GM21423 (cell line): ENCODE data around the gene NKAIN2.
"Not testable (repeated sequence)": the region's sequence is repeated elsewhere in the genome, so short reads cannot be mapped to it uniquely, and the experiment has no call there.

Experiments used
- ATAC-seq: cut with Tn5 transposase; IDR thresholded peaks from one replicate; pipeline ENCODE4 v1.9.1; 2021; ENCODE audit warnings: mild to moderate bottlenecking, moderate library complexity; ENCODE audit not compliant: unreplicated experiment

NKAIN2 gene

DNA sequence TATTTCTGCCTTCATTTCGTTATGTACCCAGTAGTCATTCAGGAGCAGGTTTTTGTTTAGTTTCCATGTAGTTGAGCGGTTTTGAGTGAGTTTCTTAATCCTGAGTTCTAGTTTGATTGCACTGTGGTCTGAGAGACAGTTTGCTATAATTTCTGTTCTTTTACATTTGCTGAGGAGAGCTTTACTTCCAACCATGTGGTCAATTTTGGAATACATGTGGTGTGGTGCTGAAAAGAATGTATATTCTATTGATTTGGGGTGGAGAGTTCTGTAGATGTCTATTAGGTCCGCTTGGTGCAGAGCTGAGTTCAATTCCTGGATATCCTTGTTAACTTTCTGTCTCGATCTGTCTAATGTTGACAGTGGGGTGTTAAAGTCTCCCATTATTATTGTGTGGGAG, 606.8 kb downstream of the NKAIN2 start:
- ATAC-seq: not testable (repeated sequence)

DNA sequence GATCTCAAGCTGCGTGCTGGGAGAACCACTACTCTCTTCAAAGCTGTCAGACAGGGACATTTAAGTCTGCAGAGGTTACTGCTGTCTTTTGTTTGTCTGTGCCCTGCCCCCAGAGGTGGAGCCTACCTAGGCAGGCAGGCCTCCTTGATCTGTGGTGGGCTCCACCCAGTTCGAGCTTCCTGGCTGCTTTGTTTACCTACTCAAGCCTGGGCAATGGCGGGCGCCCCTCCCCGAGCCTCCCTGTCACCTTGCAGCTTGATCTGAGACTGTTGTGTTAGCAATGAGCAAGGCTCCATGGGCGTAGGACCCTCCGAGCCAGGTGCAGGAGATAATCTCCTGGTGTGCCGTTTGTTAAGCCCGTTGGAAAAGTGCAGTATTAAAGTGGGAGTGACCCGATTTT, 609.0 kb downstream of the NKAIN2 start:
- not testable (repeated sequence) for ATAC-seq

DNA sequence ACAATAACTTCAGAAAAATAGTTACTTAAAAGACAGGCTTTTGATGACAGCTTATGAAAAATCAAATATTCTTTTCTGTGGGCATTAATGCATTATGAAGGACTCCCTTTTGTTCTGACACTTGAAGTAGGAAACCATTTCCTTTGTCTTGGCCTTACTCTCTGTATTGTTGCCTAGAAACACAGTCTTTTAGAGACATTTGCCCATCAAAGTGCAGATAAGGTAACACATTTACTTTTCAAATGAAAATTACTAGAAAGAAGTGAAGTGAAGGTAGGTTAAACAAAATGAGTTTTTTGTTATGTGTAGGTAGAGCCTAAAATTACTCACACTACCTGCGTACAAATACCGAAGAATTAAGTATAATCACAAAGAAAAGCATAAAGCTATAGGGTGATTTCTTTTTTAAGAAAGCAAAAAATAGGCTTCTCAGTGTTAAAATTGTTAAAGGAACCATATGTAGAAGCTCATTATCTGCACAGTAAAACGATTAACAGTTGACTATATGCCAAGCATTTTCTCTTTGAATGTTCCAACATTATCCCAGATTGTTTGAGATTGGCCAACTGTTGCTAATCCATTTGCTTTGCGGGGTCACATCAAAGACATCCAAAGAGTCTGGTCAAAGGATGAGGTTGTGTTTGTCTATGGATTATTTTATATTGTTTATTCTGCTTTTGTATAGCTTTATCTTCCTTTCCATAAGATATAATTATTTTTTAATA, 616.6 kb downstream of the NKAIN2 start:
- no peak for ATAC-seq

DNA sequence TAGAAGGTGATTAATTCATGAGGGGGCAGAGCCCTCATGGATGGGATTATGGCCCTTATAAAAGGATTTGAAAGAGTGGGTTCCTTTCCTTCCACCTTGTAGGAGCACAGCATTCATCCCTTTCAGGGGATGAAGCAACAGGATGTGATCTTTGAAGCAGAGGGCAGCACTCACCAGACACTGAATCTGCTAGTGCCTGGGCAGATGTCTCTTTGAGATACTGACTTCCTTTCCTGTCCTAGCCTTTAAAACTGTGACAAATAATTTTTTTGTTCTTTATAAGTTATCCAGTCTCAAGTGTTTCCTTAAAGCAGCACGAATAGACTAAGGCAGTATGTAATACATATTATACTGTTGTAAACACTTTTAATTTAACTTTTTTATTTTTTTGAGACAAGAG, 620.0 kb downstream of the NKAIN2 start:
- ATAC-seq: no peak

DNA sequence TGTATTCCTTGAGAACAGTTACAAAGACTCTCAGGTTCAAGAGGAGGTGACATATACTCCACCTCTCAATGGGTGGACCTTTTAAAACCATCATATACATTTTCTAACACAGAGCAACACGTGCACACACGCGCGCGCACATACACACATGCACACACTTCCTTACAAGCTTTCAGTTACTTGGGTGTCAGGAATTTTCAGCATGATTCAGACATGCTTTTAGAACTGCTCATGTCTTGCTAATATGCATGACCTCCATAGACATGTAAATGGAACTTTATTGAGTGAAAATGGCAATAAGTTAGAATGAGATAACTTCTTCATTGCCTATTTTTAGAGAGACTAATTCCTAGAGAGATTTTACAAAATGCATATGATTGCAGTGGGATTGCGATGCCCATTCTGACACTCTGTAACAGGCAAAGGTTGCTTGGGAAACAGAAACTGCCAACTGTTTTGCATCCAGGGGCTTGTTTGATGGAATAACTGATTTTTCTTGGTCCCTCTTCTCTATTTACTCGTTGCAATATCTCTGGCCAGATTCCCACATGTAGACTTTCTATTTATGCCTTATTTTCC, 627.2 kb downstream of the NKAIN2 start:
- no peak for ATAC-seq

DNA sequence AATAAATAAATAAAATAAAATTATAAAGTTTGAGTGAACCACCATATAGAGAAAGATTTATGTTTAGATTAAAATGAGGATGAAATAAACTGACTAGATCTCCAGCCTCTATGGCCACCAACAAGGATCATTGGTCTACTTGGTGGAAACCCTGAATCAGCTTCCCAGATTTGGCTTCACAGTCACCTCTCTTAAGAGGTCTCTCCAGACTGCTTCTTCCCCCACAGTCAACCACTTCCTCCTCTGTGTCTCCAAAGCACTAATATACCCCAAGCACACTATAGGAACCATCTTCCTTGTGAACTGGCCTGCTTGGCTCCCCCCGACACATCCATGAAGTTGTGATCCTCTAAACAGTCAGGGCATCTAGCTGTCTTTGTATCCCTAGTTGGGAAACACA, 629.0 kb downstream of the NKAIN2 start:
- ATAC-seq: no peak

DNA sequence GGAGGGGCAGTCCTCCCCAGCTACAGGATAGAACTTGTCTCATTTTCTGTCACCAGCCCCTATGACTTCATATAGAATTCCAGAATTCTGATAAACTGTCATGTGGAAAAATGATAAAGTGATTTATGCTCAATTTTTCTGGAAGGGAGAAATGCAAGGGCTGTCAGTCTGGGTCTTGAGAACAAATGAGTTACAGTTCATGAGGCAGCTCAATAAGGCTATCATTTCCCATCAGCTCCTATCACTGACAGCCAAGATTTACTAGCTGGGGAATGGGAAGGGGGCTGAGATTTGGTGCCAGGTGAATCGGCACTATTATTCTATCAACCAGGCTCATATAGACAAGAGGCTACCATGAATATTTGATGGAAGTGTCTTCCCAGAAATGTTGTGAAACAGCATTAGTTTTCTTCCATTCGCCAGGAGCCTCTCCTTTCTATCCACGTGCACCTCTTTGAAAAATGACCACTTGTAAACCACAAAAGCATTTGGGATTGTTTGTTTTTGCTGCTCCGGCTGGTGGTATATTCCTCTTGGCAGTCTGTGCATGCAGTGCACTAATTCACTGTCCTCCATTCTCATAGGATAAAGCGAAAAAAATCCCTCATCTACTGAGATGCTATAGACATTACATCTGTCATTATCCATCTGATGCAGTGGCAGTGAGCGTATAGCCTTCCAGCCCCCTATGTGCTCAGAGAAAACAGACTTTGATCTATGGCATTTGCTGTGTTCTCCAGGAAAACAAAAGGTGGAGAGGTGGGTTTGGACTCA, 629.9 kb downstream of the NKAIN2 start:
- no peak for ATAC-seq

DNA sequence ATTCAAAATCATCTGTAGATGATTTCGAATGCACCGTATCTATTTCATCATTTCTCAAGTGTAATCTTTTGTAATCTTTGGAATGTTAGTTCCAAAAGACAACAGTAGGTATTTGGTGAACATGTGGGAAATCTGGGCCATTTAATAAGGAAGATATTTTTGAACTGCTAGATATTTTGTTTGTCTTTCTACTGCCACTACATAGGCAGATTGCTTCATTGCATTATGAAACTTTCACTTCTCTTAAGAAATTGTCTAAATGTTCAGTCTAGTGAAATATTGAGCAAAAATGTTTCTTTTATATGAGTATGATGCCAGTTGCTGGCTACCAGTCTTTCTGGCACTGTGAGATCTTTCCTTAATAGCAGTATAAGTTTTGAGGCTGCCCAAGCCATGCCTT, 630.8 kb downstream of the NKAIN2 start:
- no peak for ATAC-seq

DNA sequence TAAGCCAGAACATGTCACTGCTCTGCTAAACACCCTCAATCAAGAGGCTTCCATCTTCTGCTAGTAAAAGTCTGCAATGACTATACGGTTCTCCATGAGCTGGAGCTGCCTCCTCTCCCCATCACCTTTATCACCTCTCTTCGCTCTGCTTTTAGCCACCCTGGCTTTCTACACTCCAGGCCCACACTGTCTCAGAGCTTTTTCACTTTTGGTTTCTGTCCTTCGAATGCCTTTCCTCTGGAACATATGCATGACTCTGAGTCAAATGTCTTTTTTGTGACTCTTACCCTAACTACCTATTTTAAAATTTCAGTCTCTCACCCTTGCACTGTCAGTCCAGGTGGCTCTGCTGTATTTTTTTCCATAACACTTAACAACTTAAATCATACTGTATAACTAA, 633.1 kb downstream of the NKAIN2 start:
- no peak for ATAC-seq

DNA sequence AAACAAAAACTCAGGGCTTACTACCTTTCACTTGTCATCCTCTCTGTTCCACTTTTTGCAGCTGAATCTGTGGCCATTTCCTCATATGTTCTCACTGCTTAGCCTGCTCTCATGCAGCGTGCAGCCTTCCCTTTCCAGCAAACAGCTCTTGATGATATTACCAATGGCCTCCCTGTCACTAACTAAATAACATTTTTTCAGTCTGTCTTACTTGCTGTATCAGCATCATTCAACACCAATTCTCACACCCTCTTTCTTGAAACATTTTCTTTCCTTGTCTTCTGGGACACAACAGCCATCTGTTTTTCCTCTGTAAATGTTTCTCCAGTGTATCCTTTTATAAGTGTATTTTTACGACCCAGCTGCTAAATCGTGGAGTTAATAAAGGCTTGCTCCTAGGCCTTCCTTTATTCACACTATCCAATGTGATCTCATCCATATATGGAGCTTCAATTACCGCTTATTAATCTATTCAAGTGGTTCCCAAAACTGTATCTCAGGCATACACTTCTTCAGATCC, 634.9 kb downstream of the NKAIN2 start:
- no peak for ATAC-seq

DNA sequence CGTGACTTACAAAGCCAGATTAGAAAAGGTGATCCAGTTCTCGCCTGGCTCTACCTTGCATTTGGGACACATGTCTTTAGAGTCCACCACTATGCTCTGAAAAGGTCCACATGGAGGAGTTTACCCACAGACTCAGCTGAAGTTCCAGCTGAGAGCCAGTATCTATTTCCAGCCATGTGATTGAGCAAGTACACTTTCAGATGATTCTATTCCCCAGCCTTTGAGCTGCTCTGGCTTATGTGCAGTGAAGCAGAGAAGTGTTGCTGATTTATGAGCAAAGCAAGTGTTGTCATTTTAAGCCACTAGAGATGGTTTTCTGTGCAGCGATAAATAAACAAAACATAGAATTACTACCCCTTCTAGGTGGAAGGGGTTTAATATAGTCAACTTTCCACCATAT, 637.8 kb downstream of the NKAIN2 start:
- ATAC-seq: no peak

DNA sequence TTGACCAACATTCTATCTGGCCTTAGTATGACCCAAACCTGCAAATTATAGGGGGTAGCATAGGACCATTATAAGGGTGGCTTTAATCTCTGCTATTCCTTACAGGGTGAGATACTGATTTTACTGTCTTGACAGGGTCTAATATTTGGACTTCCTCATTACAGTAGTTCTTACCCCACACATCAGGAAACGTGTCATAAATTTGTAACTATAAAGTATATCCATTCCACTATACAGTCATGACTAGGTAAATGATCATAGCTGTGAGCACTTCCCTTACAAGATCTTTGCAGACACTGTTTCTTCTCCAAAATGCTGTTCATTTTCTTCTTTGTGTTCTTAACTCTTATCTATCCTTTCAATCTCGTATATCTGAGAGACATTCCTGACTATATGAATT, 639.9 kb downstream of the NKAIN2 start:
- ATAC-seq: no peak

DNA sequence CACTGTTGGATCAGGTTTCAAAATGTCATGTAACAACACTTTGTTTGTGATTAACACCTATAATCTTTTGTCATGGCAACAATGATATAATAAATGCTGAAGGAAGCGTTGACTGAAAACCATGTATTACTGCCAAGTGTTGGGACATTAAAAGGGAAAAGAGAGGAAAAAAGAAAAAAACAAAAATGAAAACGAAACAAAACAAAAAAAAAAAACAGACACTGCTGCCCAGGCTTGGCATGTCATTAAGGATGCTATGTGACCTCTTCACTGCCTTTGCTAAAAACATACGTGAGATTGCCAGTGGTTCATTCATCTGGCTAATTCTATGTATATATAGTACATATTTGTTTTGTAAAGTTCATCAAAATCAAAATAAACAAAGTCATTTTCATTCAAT, 641.9 kb downstream of the NKAIN2 start:
- no peak for ATAC-seq

DNA sequence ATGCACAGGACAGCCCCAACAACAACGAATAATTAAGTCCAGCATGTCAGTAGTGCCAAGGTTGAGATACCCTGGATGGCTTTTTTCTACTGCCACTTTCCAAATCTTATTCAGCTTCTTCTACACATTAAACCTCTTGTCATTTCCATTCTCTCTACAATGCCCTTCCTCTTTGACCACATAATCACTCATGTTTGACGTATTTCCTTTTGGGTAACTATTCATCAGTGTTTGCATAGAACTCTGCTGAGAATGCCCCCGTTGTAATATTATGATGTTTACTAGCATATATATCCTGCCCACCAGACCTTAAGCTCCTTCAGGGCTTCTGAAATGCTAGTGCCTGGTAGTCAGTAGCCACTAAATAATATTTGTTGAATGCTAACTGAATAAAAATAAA, 643.3 kb downstream of the NKAIN2 start:
- no peak for ATAC-seq

DNA sequence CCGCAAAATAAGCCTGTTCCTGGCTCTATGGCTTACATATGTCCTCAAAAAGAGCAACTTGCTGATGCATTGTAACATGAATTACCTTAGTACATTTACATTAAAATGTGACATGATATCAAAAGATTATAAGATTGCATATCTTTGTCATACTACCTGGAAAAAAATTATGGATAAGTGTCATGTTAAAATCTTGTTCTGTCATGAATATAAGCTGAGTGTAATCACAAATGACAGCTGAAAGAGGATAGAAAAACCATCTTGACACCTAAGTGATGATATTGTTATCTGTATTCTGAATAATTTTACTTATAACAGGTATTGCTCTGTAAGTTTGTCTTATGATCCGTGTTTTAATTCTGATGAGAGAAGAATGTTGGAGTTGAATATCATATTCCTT, 655.6 kb downstream of the NKAIN2 start:
- ATAC-seq: no peak

DNA sequence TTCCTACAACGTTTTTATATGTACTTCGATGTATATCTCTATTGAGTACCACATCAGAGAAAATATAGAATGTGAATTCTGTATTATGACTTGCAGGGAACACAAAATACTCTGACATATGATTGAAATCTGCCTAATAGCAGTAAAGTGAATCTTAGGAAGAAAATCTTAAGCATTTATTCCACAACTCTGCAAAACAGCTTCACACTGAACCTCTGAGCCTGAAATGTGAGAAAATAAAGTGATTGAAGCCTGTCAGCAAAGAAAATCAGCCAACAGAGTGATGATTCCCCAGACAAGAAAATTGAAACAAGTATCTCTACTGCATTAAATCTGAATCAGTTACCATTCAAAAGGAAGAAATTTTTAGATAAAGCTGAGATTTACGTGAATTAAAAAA, 659.1 kb downstream of the NKAIN2 start:
- ATAC-seq: no peak

DNA sequence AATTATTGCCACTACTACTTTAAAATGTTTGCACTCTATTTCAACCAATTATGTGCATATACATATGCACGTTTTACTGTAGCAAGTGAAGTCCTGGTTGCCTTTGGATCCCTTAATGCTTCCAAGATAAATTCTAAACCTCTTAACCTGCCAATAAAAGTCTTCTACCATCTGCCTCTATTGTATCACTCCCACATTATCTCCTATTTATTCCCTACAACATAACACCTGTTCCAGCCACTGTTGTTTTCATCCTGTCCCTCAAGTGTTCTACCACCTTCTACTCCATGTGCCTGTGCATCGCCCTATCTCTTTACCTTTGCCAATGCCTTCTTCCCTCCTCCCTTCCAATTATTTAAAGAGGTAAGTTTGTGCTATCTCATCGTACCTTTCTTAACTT, 659.6 kb downstream of the NKAIN2 start:
- no peak for ATAC-seq

DNA sequence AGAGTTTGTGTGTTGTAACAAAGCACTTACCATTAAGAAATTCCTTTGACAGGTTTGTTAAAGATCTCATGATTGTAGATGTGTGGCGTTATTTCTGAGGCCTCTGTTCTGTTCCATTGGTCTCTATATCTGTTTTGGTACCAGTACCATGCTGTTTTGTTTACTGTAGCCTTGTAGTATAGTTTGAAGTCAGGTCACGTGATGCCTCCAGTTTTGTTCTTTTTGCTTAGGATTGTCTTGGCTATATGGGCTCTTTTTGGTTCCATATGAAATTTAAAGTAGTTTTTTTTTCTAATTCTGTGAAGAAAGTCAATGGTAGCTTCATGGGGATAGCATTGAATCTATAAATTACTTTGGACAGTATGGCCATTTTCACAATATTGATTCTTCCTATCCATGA, 660.9 kb downstream of the NKAIN2 start:
- ATAC-seq: not testable (repeated sequence)

DNA sequence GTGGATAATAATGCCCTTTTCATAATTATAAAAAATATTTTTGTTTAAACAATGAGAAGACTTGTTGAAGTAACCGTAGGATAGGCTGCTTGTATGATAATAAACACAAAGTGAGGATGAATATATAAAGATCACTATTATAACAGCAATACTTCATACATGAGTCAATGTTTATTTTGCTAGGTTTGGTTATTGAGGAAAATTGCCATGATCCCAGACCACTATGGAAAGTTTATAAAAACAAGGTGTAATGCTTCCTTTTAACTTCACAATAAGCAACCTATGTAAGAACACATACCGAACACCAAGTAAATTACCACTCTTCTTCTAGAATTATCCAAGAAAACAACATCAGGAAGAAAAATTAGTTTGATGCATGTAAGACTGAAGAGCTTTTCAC, 663.3 kb downstream of the NKAIN2 start:
- no peak for ATAC-seq

DNA sequence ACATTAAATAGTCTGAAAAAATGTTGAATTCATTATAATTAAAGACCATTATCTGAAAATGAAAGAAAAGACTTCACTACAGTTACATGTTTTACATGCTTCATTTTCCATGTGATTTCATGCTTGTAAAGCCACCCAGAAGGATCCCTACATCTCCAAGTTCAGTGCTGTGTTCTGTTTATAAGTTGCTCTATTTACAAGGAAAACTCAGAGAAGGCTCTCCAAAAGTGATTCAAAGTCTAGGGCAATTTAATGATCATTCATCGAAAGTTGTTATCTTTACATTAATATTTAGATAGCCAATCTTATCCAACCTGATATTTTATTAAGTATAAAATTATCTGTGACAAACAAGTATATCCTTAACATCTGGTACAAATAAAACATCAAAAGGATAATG, 663.7 kb downstream of the NKAIN2 start:
- no peak for ATAC-seq

DNA sequence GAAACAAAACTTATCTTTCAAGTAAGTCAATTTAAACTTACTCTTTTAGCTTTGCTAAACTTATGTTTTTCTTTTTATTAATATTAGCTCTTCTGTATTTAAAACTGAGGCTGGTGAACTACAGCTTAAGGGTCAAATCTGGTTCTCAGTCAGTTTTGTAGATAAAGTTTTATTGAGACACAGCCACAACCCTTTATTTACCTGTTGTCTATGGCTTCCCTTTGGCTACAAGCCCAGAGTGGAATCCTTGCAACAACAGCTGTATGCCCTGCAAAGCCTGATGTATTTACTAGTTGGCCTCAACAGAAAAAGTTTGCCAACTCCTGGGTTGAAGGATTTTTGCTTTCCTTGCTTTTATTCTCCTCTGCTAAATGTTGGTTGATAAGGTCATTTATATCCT, 667.1 kb downstream of the NKAIN2 start:
- no peak for ATAC-seq

DNA sequence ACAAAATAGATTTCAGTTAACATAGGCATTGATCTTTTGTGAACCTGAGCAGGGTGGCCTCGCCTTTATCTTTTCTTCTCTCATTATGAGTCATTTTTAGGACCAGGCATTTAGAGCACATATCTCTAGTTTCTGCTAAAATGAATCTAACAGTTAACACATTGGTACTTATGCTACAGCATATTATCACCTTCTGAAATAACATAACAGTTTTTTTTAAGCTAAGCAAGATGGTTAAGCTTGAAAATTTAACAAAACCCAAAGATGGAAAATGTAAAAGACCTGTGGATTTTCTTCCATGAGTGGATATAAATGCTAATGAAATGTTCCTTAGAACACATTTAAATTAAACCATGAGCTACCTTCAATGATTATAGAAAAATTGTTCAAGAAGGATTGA, 671.5 kb downstream of the NKAIN2 start:
- no peak for ATAC-seq
